Measurements from ENCODE around the gene WLS. TPM values are rescaled to one million over a fixed set of nuclear protein-coding genes. Genes with fewer than 3 reads are reported as not detected.

WLS gene
- total RNA-seq, 1 donor from 2014 or later, result 306 TPM

DNA sequence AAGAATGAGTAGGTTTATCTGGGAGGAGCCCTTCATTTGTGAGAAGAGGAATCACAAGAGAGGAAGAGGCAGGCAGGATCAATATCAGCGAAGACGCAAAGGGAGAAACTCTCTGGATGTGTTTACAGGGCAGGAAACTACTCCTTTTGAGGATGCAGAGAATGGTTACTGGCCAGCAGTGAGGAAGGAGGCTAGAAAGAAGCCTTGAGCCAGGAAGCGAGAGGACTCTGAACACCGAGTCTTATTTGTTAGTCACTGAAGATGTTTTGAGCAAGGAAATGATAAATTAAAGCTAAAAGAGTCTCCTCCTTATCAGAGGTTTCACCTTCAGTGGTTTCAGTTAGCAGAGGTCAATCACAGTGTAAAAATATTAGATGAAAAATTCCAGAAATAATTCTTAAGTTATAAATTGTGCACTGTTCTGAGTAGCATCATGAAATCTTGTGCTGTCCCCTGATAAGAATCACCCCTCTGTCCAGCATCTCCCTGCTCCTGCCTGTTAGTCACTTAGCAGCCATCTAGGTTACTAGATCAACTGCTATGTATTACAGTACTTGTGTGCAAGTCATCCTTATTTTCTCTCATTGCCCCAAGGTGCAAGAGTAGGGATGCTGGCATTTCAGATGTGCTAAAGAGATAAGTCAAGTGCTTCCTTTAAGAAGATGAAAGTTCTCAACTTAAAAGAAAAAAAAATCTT lies 43.5 kb downstream of the WLS start:
- H3K36me3 Mint-ChIP-seq, result peaks cover 53% of the 10 kb centered on the region
- no peak overlapping the region for H3K27ac Mint-ChIP-seq
- TF ChIP-seq, protein P1, sequence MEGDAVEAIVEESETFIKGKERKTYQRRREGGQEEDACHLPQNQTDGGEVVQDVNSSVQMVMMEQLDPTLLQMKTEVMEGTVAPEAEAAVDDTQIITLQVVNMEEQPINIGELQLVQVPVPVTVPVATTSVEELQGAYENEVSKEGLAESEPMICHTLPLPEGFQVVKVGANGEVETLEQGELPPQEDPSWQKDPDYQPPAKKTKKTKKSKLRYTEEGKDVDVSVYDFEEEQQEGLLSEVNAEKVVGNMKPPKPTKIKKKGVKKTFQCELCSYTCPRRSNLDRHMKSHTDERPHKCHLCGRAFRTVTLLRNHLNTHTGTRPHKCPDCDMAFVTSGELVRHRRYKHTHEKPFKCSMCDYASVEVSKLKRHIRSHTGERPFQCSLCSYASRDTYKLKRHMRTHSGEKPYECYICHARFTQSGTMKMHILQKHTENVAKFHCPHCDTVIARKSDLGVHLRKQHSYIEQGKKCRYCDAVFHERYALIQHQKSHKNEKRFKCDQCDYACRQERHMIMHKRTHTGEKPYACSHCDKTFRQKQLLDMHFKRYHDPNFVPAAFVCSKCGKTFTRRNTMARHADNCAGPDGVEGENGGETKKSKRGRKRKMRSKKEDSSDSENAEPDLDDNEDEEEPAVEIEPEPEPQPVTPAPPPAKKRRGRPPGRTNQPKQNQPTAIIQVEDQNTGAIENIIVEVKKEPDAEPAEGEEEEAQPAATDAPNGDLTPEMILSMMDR (conservative IDR thresholded peaks at IDR 0.05), result no peak
- no peak for DNase-seq (ENCODE audit: extremely low spot score, unreplicated experiment)
- H3K27me3 Mint-ChIP-seq, result no peaks in the 10 kb centered on the region
- H3K4me1 Mint-ChIP-seq (ENCODE audit: unreplicated experiment), result peaks cover 14% of the 10 kb centered on the region
- H3K4me3 Mint-ChIP-seq, result no peak overlapping the region
- peaks cover 5% of the 10 kb centered on the region for H3K9me3 Mint-ChIP-seq

DNA sequence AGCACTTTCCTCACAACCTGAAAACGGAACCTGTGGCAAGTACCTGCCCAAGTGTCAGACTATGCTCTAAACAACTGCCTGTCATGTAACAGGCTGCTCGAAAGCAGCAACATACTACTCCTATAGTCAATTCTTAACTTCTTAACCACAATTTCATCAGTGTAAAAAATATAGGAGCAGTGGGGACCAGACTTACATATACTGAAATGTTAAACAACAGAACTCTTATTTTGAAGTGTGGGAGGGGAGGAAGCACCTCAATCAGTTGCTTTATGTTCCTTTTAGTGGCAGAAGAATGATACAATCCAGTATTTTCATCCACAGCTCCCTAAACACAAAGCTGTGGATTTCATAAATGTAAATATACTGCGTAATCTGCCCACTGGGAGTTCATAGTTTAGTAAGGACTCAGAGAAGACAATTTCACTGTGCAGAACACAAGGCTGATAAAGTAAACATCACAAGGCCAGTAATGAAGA lies 44.2 kb downstream of the WLS start:
- Mint-ChIP-seq H3K27ac (no peak overlapping the region), H3K4me3 (no peak overlapping the region), H3K9me3 (peaks cover 5% of the 10 kb centered on the region), H3K27me3 (no peaks in the 10 kb centered on the region), H3K36me3 (peaks cover 51% of the 10 kb centered on the region), H3K4me1 (ENCODE audit: unreplicated experiment) (peaks cover 14% of the 10 kb centered on the region)
- DNase-seq (ENCODE audit: extremely low spot score, unreplicated experiment), result no peak
- TF ChIP-seq, protein P1 (conservative IDR thresholded peaks at IDR 0.05), result no peak

DNA sequence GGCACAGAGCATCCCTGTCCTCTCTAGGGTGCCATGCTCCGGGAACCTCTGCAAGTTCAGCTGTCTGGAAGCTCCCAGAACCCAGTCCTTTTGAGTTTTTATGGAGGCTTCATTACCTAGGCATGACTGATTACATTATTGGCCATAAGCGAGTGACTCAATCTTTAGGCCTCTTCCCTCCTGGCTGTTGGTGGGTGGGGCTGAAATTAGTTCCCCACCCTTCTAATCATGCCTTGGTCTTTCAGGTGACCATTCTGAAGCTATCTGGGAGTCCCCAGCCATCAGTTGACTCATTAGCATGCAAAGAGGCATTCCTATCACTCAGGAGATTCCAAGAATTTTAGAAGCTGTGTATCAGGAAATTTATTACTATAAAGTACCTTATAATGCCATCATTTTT lies 46.6 kb downstream of the WLS start:
- peaks cover 14% of the 10 kb centered on the region for H3K4me1 Mint-ChIP-seq (ENCODE audit: unreplicated experiment)
- no peak overlapping the region for H3K27ac Mint-ChIP-seq
- H3K36me3 Mint-ChIP-seq, result peaks cover 52% of the 10 kb centered on the region
- TF ChIP-seq, protein P1 (conservative IDR thresholded peaks at IDR 0.05), result no peak
- H3K27me3 Mint-ChIP-seq, result no peaks in the 10 kb centered on the region
- H3K9me3 Mint-ChIP-seq, result peaks cover 5% of the 10 kb centered on the region
- H3K4me3 Mint-ChIP-seq, result no peak overlapping the region
- DNase-seq (ENCODE audit: extremely low spot score, unreplicated experiment), result no peak

DNA sequence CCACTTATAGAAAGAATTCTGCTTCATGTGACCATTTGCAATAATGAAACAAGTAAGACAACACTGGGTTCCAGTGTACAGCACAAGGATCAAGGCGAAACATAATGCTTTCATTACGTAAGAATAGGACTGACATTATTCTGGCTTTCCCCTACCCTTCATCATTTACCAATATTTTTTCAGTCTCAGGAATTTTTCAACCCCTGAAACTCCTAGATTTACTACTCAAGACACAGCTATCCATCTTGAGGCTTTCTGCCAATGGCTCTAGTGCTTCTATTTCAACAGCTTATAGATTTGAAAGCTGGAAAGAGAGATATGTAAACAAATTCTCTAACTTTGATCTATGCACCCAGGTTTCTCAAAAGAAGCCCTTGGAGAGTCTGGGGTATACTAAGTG lies 48.4 kb downstream of the WLS start:
- Mint-ChIP-seq H3K36me3 (peaks cover 57% of the 10 kb centered on the region), H3K9me3 (peaks cover 5% of the 10 kb centered on the region), H3K4me3 (no peak overlapping the region), H3K4me1 (ENCODE audit: unreplicated experiment) (peaks cover 16% of the 10 kb centered on the region), H3K27me3 (no peaks in the 10 kb centered on the region), H3K27ac (no peak overlapping the region)
- DNase-seq (ENCODE audit: extremely low spot score, unreplicated experiment), result no peak
- TF ChIP-seq, protein P1 (conservative IDR thresholded peaks at IDR 0.05), result no peak

DNA sequence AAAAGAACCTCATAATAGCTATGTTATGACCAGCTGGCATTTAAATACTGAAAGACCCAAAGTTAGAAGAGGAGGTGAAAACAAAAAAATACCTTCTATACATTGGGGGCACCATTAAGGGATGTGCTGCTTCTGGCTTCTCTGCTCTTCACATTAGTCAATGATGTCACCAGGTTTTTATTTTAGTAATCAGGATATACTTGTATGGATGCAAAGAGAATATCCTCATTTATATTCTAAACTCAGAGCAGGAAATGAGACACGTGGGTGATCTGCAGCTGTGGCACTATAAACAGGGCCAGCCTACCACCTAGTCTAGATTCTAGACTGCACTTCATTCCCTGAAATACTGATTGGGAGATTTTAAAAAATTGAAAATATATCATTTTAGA lies 51.2 kb downstream of the WLS start:
- Mint-ChIP-seq H3K27me3 (no peaks in the 10 kb centered on the region), H3K4me1 (ENCODE audit: unreplicated experiment) (peaks cover 18% of the 10 kb centered on the region), H3K36me3 (peaks cover 57% of the 10 kb centered on the region), H3K27ac (no peak overlapping the region), H3K4me3 (no peak overlapping the region), H3K9me3 (peaks cover 7% of the 10 kb centered on the region)
- TF ChIP-seq, protein P1 (conservative IDR thresholded peaks at IDR 0.05), result no peak
- no peak for DNase-seq (ENCODE audit: extremely low spot score, unreplicated experiment)

Data from type B pancreatic cell (in vitro differentiated cells).